ENCODE data around the gene LRRC8B. TPM values are rescaled to one million over a fixed set of nuclear protein-coding genes. Genes with fewer than 3 reads are reported as not detected.

The LRRC8B gene
- total and polyA plus RNA-seq, 2 experiments from 2014 or later, result 4.6 to 5.1 TPM

- no peaks in the 10 kb centered on the region for H3K9me3 ChIP-seq (ENCODE audit: low read depth)
- no peak overlapping the region for H3K4me3 ChIP-seq
- peak overlapping the region; percentile 38 for H2AFZ ChIP-seq
- no peaks in the 10 kb centered on the region for H3K79me2 ChIP-seq
- H4K20me1 ChIP-seq (ENCODE audit: insufficient read depth, poor library complexity, severe bottlenecking), result no peaks in the 10 kb centered on the region
- 56% methylated on average over 5 of the region's 5 CpGs for WGBS (ENCODE audit: low lambda C conversion rate, missing lambda C conversion rate)
- no peaks in the 10 kb centered on the region for H3K36me3 ChIP-seq (replicated peaks; ENCODE audit: insufficient read depth, low read depth)
- peak; percentile 33 for DNase-seq (ENCODE audit: low spot score)
- TF ChIP-seq EZH2 (IDR thresholded peaks at IDR 0.05; ENCODE audit: borderline replicate concordance) (no peak), CTCF (IDR thresholded peaks at IDR 0.05; ENCODE audit: poor library complexity) (peak; percentile 62), EZH2phosphoT487 (IDR thresholded peaks at IDR 0.05; ENCODE audit: low read depth, severe bottlenecking, unreplicated experiment) (no peak)
- no peaks in the 10 kb centered on the region for H3K27me3 ChIP-seq
- no peaks in the 10 kb centered on the region for H3K4me1 ChIP-seq (ENCODE audit: insufficient read depth)
- no peaks in the 10 kb centered on the region for H3K9me2 ChIP-seq (replicated peaks; ENCODE audit: insufficient read depth)
- H3K27ac ChIP-seq, result no peak overlapping the region
- no peak overlapping the region for H3K4me2 ChIP-seq
Measured at GRCh38 chr1:89598450-89599331, 74.1 kb downstream of the LRRC8B start.

GRCh38 chr1:89599332-89599630 is 74.7 kb downstream of the LRRC8B start:
- H3K9me3 ChIP-seq (ENCODE audit: low read depth), result no peaks in the 10 kb centered on the region
- no peaks in the 10 kb centered on the region for H3K4me1 ChIP-seq (ENCODE audit: insufficient read depth)
- 71% methylated on average over 2 of the region's 2 CpGs for WGBS (ENCODE audit: low lambda C conversion rate, missing lambda C conversion rate)
- no peaks in the 10 kb centered on the region for H3K9me2 ChIP-seq (replicated peaks; ENCODE audit: insufficient read depth)
- H3K4me3 ChIP-seq, result no peak overlapping the region
- no peak for DNase-seq (ENCODE audit: low spot score)
- H4K20me1 ChIP-seq (ENCODE audit: insufficient read depth, poor library complexity, severe bottlenecking), result no peaks in the 10 kb centered on the region
- H3K27me3 ChIP-seq, result no peaks in the 10 kb centered on the region
- no peak overlapping the region for H2AFZ ChIP-seq
- no peaks in the 10 kb centered on the region for H3K79me2 ChIP-seq
- no peak overlapping the region for H3K27ac ChIP-seq
- H3K4me2 ChIP-seq, result no peak overlapping the region
- TF ChIP-seq EZH2 (IDR thresholded peaks at IDR 0.05; ENCODE audit: borderline replicate concordance), result no peak
- no peak for TF ChIP-seq CTCF (IDR thresholded peaks at IDR 0.05; ENCODE audit: poor library complexity)
- TF ChIP-seq EZH2phosphoT487 (IDR thresholded peaks at IDR 0.05; ENCODE audit: low read depth, severe bottlenecking, unreplicated experiment), result no peak
- no peaks in the 10 kb centered on the region for H3K36me3 ChIP-seq (replicated peaks; ENCODE audit: insufficient read depth, low read depth)

- no peaks in the 10 kb centered on the region for H3K4me1 ChIP-seq (ENCODE audit: insufficient read depth)
- no peaks in the 10 kb centered on the region for H3K27me3 ChIP-seq
- no peaks in the 10 kb centered on the region for H3K36me3 ChIP-seq (replicated peaks; ENCODE audit: insufficient read depth, low read depth)
- H3K4me2 ChIP-seq, result no peak overlapping the region
- H3K9me3 ChIP-seq (ENCODE audit: low read depth), result no peaks in the 10 kb centered on the region
- H3K9me2 ChIP-seq (replicated peaks; ENCODE audit: insufficient read depth), result no peaks in the 10 kb centered on the region
- H2AFZ ChIP-seq, result no peak overlapping the region
- H3K27ac ChIP-seq, result no peak overlapping the region
- WGBS (ENCODE audit: low lambda C conversion rate, missing lambda C conversion rate), result 92% methylated on average over 3 of the region's 3 CpGs
- TF ChIP-seq EZH2 (IDR thresholded peaks at IDR 0.05; ENCODE audit: borderline replicate concordance) (no peak), EZH2phosphoT487 (IDR thresholded peaks at IDR 0.05; ENCODE audit: low read depth, severe bottlenecking, unreplicated experiment) (no peak), CTCF (IDR thresholded peaks at IDR 0.05; ENCODE audit: poor library complexity) (no peak)
- no peaks in the 10 kb centered on the region for H3K79me2 ChIP-seq
- no peaks in the 10 kb centered on the region for H4K20me1 ChIP-seq (ENCODE audit: insufficient read depth, poor library complexity, severe bottlenecking)
- DNase-seq (ENCODE audit: low spot score), result no peak
- H3K4me3 ChIP-seq, result no peak overlapping the region
Measured at GRCh38 chr1:89600451-89601224, 76.0 kb downstream of the LRRC8B start.

Data from hepatocyte (in vitro differentiated cells).